B cell (primary cell): Measurements from ENCODE around the gene CATSPERD.

Experiments used
- CTCF ChIP-seq: fragments of 200-600 bp; IDR thresholded peaks from one replicate; pipeline ENCODE4 v1.8.0; 2022; ENCODE audit warnings: antibody characterized with exemption, mild to moderate bottlenecking
- EZH2 ChIP-seq: IDR thresholded peaks from 2 replicates; pipeline ENCODE4 v1.6.1; 2012; ENCODE audit warnings: borderline replicate concordance, low read depth, mild to moderate bottlenecking, moderate library complexity, low read length; ENCODE audit not compliant: insufficient read depth, poor library complexity, severe bottlenecking

DNA sequence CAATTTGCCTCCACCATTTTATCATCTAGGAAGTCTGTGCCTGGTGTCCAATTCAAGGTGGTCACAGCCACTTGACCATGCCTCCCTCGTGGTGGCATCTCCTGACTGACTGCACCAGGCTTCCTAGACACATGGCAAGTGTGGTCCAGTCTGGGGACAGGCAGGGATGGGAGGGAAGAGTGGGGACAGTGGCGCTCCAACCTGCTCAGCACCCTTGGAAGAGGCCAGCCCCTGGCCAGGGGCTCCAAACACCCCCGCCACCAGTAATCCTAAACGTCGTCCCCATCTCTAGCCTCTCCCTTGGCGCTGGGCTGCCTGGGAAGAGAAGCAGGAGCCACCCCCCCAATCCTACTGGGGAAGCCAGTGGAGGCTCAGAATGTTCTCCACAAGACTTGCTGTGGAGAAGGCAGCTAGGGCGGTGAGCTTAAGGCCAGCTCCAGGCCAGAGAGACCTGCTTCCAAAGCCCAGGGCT, 27.7 kb upstream of the CATSPERD start:
- TF ChIP-seq CTCF (no peak), EZH2 (no peak)
